Cardiac fibroblast (primary cell): ENCODE results near the gene GOLGA8N.

Experiments used
- DNase-seq, 2 donors: peaks; one replicate each; pipeline versions ENCODE4 v3.0.0 to v3.0.0-alpha.2; 2010; ENCODE audit warnings: low read depth in 2 of 2
- H3K4me3 ChIP-seq, 2 donors: replicated peaks in 1 of 2; 1 replicate in 1 of 2; 2 replicates in 1 of 2; pipeline ENCODE4 v1.5.1; 2011; ENCODE audit warnings: low read depth in 2 of 2, low read length in 2 of 2, mild to moderate bottlenecking in 2 of 2, moderate library complexity in 1 of 2
- CTCF ChIP-seq: IDR thresholded peaks from one replicate; pipeline ENCODE4 v1.5.1; 2011; ENCODE audit warnings: low read depth, mild to moderate bottlenecking, low read length, inconsistent platforms

GOLGA8N gene

GRCh38 chr15:32649342-32649741, 56.1 kb downstream of the GOLGA8N start:
- DNase-seq = peak; percentile 47 to 55
- H3K4me3 ChIP-seq = no peak overlapping the region
- TF ChIP-seq CTCF = peak; percentile 52

- TF ChIP-seq CTCF = peak; percentile 96
- DNase-seq = peak; percentile 80 to 82
- no peak overlapping the region for H3K4me3 ChIP-seq
Measured at GRCh38 chr15:32651229-32651837, 58.1 kb downstream of the GOLGA8N start.

GRCh38 chr15:32652178-32652577, 58.9 kb downstream of the GOLGA8N start:
- no peak for DNase-seq
- H3K4me3 ChIP-seq = no peak overlapping the region

GRCh38 chr15:32656091-32656490, 62.8 kb downstream of the GOLGA8N start:
- no peak for DNase-seq
- no peak for TF ChIP-seq CTCF
- no peak overlapping the region for H3K4me3 ChIP-seq

More at GRCh38 chr15:32652178-32652577, 58.9 kb downstream of the GOLGA8N start:
- no peak for TF ChIP-seq CTCF

- no peak overlapping the region for H3K4me3 ChIP-seq
- DNase-seq = no peak
- TF ChIP-seq CTCF = no peak
Measured at GRCh38 chr15:32656496-32656895, 63.2 kb downstream of the GOLGA8N start.
